Kidney epithelial cell (primary cell): ENCODE data around the gene NDUFB11. TPM values are rescaled to one million over a fixed set of nuclear protein-coding genes. Genes with fewer than 3 reads are reported as not detected.

ENCODE experiments used
- DNase-seq: peaks from one replicate; pipeline ENCODE4 v3.0.0-alpha.2; 2010; ENCODE audit warnings: low read depth
- H3K27me3 ChIP-seq: 2 replicates; pipeline ENCODE4 v1.6.0; 2011; ENCODE audit warnings: low read length; ENCODE audit not compliant: control insufficient read depth, insufficient read depth
- H3K36me3 ChIP-seq: 2 replicates; pipeline ENCODE4 v1.5.1; 2011; ENCODE audit warnings: low read length; ENCODE audit not compliant: control insufficient read depth, insufficient read depth
- H3K4me3 ChIP-seq: 2 replicates; pipeline ENCODE4 v1.5.1; 2011; ENCODE audit warnings: low read depth, mild to moderate bottlenecking, control low read depth, low read length
- total RNA-seq: library from RNA; depleted of rRNA; stranded (reverse); fragments of >200 nt; gene quantifications from 2 replicates; pipeline ENCODE4 v1.2.3, GENCODE V29; 2015
- TF ChIP-seq, protein P1 (sequence below): IDR thresholded peaks from 2 replicates; pipeline ENCODE4 v1.5.1; 2011; ENCODE audit warnings: mild to moderate bottlenecking, moderate library complexity, low read length, control low read depth, inconsistent platforms; ENCODE audit not compliant: insufficient read depth, poor library complexity, severe bottlenecking

Gene NDUFB11
- total RNA-seq, 1 donor from 2014 or later: 46.2 TPM

DNA sequence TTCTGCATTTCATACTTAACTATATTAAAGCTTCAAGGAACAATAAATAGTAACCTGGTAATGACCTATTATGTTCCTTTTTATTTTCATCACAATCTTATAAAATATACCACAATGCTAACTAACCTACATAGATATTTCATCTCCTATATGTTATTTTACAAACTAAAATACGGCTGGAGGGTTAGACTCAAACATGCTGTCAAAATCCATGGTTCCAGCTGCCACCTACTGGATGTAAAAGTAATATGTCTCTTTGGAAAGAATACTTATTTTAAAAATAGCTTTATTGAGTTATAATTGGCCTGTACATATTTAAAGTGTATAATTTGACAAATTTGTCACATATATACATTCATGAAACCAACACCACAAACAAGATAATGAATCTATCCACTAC, 51.3 kb downstream of the NDUFB11 start:
- no peak for DNase-seq
- Histone ChIP-seq H3K4me3 (no peak overlapping the region), H3K36me3 (no peaks in the 10 kb centered on the region), H3K27me3 (no peaks in the 10 kb centered on the region)
- TF ChIP-seq, protein P1, sequence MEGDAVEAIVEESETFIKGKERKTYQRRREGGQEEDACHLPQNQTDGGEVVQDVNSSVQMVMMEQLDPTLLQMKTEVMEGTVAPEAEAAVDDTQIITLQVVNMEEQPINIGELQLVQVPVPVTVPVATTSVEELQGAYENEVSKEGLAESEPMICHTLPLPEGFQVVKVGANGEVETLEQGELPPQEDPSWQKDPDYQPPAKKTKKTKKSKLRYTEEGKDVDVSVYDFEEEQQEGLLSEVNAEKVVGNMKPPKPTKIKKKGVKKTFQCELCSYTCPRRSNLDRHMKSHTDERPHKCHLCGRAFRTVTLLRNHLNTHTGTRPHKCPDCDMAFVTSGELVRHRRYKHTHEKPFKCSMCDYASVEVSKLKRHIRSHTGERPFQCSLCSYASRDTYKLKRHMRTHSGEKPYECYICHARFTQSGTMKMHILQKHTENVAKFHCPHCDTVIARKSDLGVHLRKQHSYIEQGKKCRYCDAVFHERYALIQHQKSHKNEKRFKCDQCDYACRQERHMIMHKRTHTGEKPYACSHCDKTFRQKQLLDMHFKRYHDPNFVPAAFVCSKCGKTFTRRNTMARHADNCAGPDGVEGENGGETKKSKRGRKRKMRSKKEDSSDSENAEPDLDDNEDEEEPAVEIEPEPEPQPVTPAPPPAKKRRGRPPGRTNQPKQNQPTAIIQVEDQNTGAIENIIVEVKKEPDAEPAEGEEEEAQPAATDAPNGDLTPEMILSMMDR: peak; percentile 49

Other genes starting within 250 kb of the NDUFB11 start
- gene JADE3, start 232.3 kb downstream of the NDUFB11 start, total RNA-seq: 9.4 and 11.2 TPM in 2 replicates
- gene RGN, start 66.3 kb downstream of the NDUFB11 start, total RNA-seq: 1.8 and 4.4 TPM in 2 replicates
- 34.5 and 48.1 TPM in 2 replicates for gene RBM10, start 519 bp upstream of the NDUFB11 start, total RNA-seq
- gene UBA1, start 49.1 kb upstream of the NDUFB11 start, total RNA-seq: 170 and 199 TPM in 2 replicates
- 107 and 120 TPM in 2 replicates for gene CDK16, start 74.0 kb upstream of the NDUFB11 start, total RNA-seq
- 49.1 and 57.9 TPM in 2 replicates for gene USP11, start 88.3 kb upstream of the NDUFB11 start, total RNA-seq
- gene ZNF157, start 225.9 kb upstream of the NDUFB11 start, total RNA-seq: 0.07 and 0.63 TPM in 2 replicates